ENCODE data around the gene MTREX. TPM values are rescaled to one million over a fixed set of nuclear protein-coding genes. Genes with fewer than 3 reads are reported as not detected.

MTREX gene
- total and polyA plus RNA-seq, 2 of the 8 experiments (the other 6 are each of a cell fraction or from before 2014, with no cell fraction given), result 16.0 to 130 TPM

GRCh38 chr5:55316289-55316688 is 8.5 kb downstream of the MTREX start:
- Histone ChIP-seq H2AFZ (ENCODE audit: low read length) (no peak overlapping the region), H2BK15ac (ENCODE audit: low read length) (no peak overlapping the region), H4K5ac (ENCODE audit: insufficient read length, low read depth, low read length) (no peak overlapping the region), H4K91ac (replicated peaks; ENCODE audit: insufficient read length, low read length) (no peak overlapping the region), H4K8ac (ENCODE audit: extremely low read depth, insufficient read depth, low read length) (no peak overlapping the region), H2BK5ac (ENCODE audit: low read depth, low read length) (no peak overlapping the region), H3K4me2 (ENCODE audit: insufficient read depth in 1 of 2, low read depth in 2 of 2, low read length in 2 of 2) (no peak overlapping the region), H3K27me3 (replicated peaks in 1 of 4; ENCODE audit: control insufficient read depth in 3 of 4, extremely low read depth in 1 of 4, insufficient read depth in 3 of 4, low read length in 3 of 4) (no peaks in the 10 kb centered on the region), H2AK5ac (ENCODE audit: low read depth, low read length) (no peak overlapping the region), H3K79me2 (ENCODE audit: control insufficient read depth in 1 of 2, insufficient read depth in 2 of 2, low read length in 2 of 2) (peaks cover 23 to 99% of the 10 kb centered on the region in 2 experiments), H4K20me1 (replicated peaks in 1 of 2; ENCODE audit: control insufficient read depth in 1 of 2, insufficient read depth in 2 of 2, low read length in 2 of 2) (peaks cover 4 to 7% of the 10 kb centered on the region in 2 experiments), H3K4me1 (replicated peaks in 1 of 4; ENCODE audit: control insufficient read depth in 3 of 4, insufficient read depth in 4 of 4, low read length in 3 of 4) (peaks cover 0 to 3% (median 0%) of the 10 kb centered on the region in 4 experiments; a peak in 2 of 7 replicates), H3K4ac (replicated peaks; ENCODE audit: insufficient read length, low read depth, low read length) (no peak overlapping the region), H2BK20ac (ENCODE audit: low read length) (no peak overlapping the region), H3K79me1 (ENCODE audit: low read depth, low read length) (peaks cover 6% of the 10 kb centered on the region), H2BK12ac (ENCODE audit: low read depth, low read length) (no peak overlapping the region), H3K18ac (ENCODE audit: extremely low read depth, low read length) (no peak overlapping the region), H3K14ac (ENCODE audit: insufficient read length) (no peak overlapping the region), H3K56ac (replicated peaks; ENCODE audit: insufficient read length, low read depth, low read length) (no peak overlapping the region), H2BK120ac (replicated peaks; ENCODE audit: low read depth, low read length) (no peak overlapping the region), H3K27ac (ENCODE audit: low read depth, low read length) (no peak overlapping the region), H3K4me3 (ENCODE audit: extremely low read depth in 1 of 4, insufficient read depth in 2 of 4, low read depth in 3 of 4, low read length in 4 of 4) (no peak overlapping the region), H3K9ac (replicated peaks in 1 of 4; ENCODE audit: extremely low read depth in 1 of 4, low read depth in 3 of 4, low read length in 3 of 4) (no peak overlapping the region), H3K36me3 (ENCODE audit: control insufficient read depth in 2 of 4, insufficient read depth in 4 of 4, low read length in 3 of 4) (no peaks in the 10 kb centered on the region; a peak in 2 of 8 replicates), H3K23ac (ENCODE audit: insufficient read length) (no peak overlapping the region), H3K23me2 (ENCODE audit: low read depth, low read length) (no peaks in the 10 kb centered on the region), H3K9me3 (ENCODE audit: insufficient read depth in 2 of 2, low read depth in 1 of 2, low read length in 1 of 2) (no peaks in the 10 kb centered on the region)
- TF ChIP-seq CTBP2 (IDR thresholded peaks at IDR 0.05; ENCODE audit: borderline replicate concordance, insufficient read depth, insufficient read length, low read length) (no peak), ASH2L (IDR thresholded peaks at IDR 0.05; ENCODE audit: low read length) (no peak), MAFK (IDR thresholded peaks at IDR 0.05; ENCODE audit: low read depth, low read length) (no peak)
- no peak for FAIRE-seq
- no peak for DNase-seq (ENCODE audit: low read depth in 1 of 2, low spot score in 2 of 2)
- ChIA-PET POLR2A (ENCODE audit: partially characterized antibody) (interaction anchor here (1.2 to 1.8 kb wide), 2 partner anchors 8 to 10 kb away, joined by 3 to 8 read pairs; partner anchors contain the start of genes DHX29 and MTREX), CTCF (ENCODE audit: partially characterized antibody) (no interaction called here)
- WGBS, 2 experiments (ENCODE audit: extremely low coverage in 1 of 2, insufficient coverage in 1 of 2, insufficient read length in 1 of 2, insufficient replicate concordance in 2 of 2, low coverage in 1 of 2, low lambda C conversion rate in 2 of 2, missing lambda C conversion rate in 1 of 2), result 86% methylated on average over 2 of the region's 2 CpGs; no CpG with 5 or more reads in 1 of the 2 experiments
